Trophoblast cell (in vitro differentiated cells and primary cell): ENCODE results near the gene GYS1.
"Not testable (repeated sequence)": the region's sequence is repeated elsewhere in the genome, so short reads cannot be mapped to it uniquely, and the experiment has no call there.

Source experiments
- DNase-seq, 2 donors: peaks; one replicate each; pipeline ENCODE4 v3.0.0-alpha.2; 2016
- H2AFZ ChIP-seq: 2 replicates; pipeline ENCODE4 v1.6.1; 2013; ENCODE audit warnings: low read length, moderate library complexity, mild to moderate bottlenecking; ENCODE audit not compliant: insufficient read depth, poor library complexity
- H2AK5ac ChIP-seq: 2 replicates; pipeline ENCODE4 v1.6.1; 2013; ENCODE audit warnings: mild to moderate bottlenecking, low read length
- H2BK120ac ChIP-seq: 2 replicates; pipeline ENCODE4 v1.6.1; 2013; ENCODE audit warnings: low read length, mild to moderate bottlenecking, moderate library complexity; ENCODE audit not compliant: insufficient read depth, poor library complexity
- H2BK12ac ChIP-seq: 2 replicates; pipeline ENCODE4 v1.6.1; 2013; ENCODE audit warnings: mild to moderate bottlenecking, low read length, moderate library complexity
- H2BK5ac ChIP-seq: 2 replicates; pipeline ENCODE4 v1.6.1; 2013; ENCODE audit warnings: low read length, low read depth, moderate library complexity, mild to moderate bottlenecking; ENCODE audit not compliant: poor library complexity
- H3K14ac ChIP-seq: 2 replicates; pipeline ENCODE4 v1.6.1; 2013; ENCODE audit warnings: mild to moderate bottlenecking, low read length
- H3K18ac ChIP-seq: 2 replicates; pipeline ENCODE4 v1.6.1; 2013; ENCODE audit warnings: mild to moderate bottlenecking, low read length
- H3K23ac ChIP-seq: 2 replicates; pipeline ENCODE4 v1.6.1; 2013; ENCODE audit warnings: low read length
- H3K27ac ChIP-seq: 2 replicates; pipeline ENCODE4 v1.5.1; 2013; ENCODE audit warnings: low read depth, mild to moderate bottlenecking, inconsistent platforms, low read length, moderate library complexity
- H3K27me3 ChIP-seq: 2 replicates; pipeline ENCODE4 v1.6.1; 2013; ENCODE audit warnings: inconsistent platforms, mild to moderate bottlenecking, low read length, moderate library complexity; ENCODE audit not compliant: insufficient read depth
- H3K36me3 ChIP-seq, 2 experiments: 1 replicate in 1 of 2; 2 replicates in 1 of 2; pipeline ENCODE4 v1.6.1; 2013; ENCODE audit warnings: low read length in 2 of 2, mild to moderate bottlenecking in 2 of 2, moderate library complexity in 1 of 2; ENCODE audit not compliant: insufficient read depth in 2 of 2, control insufficient read depth in 1 of 2
- H3K4ac ChIP-seq: 2 replicates; pipeline ENCODE4 v1.6.1; 2013; ENCODE audit warnings: low read depth, mild to moderate bottlenecking, low read length, moderate library complexity
- H3K4me1 ChIP-seq, 2 experiments: 1 replicate in 1 of 2; 2 replicates in 1 of 2; pipeline ENCODE4 v1.6.1; 2013; ENCODE audit warnings: low read length in 2 of 2, mild to moderate bottlenecking in 2 of 2, moderate library complexity in 1 of 2; ENCODE audit not compliant: insufficient read depth in 2 of 2, control insufficient read depth in 1 of 2
- H3K4me2 ChIP-seq: 2 replicates; pipeline ENCODE4 v1.6.1; 2013; ENCODE audit warnings: inconsistent platforms, mild to moderate bottlenecking, low read length, moderate library complexity
- H3K4me3 ChIP-seq: 2 replicates; pipeline ENCODE4 v1.5.1; 2013; ENCODE audit warnings: mild to moderate bottlenecking, low read depth, low read length, inconsistent platforms
- H3K79me1 ChIP-seq: one replicate; pipeline ENCODE4 v1.6.1; 2013; ENCODE audit warnings: low read length
- H3K79me2 ChIP-seq: 2 replicates; pipeline ENCODE4 v1.6.1; 2013; ENCODE audit warnings: low read length, mild to moderate bottlenecking; ENCODE audit not compliant: control insufficient read depth, insufficient read depth, poor library complexity
- H3K9ac ChIP-seq: 2 replicates; pipeline ENCODE4 v1.6.1; 2013; ENCODE audit warnings: mild to moderate bottlenecking, low read length
- H3K9me3 ChIP-seq: 2 replicates; pipeline ENCODE4 v1.6.1; 2013; ENCODE audit warnings: low read depth, mild to moderate bottlenecking, control low read depth, inconsistent platforms, low read length; ENCODE audit not compliant: insufficient read depth
- H4K12ac ChIP-seq: 2 replicates; pipeline ENCODE4 v1.6.1; 2013; ENCODE audit warnings: low read depth, mild to moderate bottlenecking, low read length, moderate library complexity
- H4K8ac ChIP-seq: 2 replicates; pipeline ENCODE4 v1.6.1; 2013; ENCODE audit warnings: low read depth, mild to moderate bottlenecking, low read length, moderate library complexity
- H4K91ac ChIP-seq: one replicate; pipeline ENCODE4 v1.6.1; 2013; ENCODE audit warnings: low read depth, mild to moderate bottlenecking, low read length, moderate library complexity
- WGBS: extraction: QIAGEN DNeasy Blood & Tissue Kit; methylation state at CpG from one replicate; pipeline ENCODE4 v1.1.7; 2013; ENCODE audit warnings: missing lambda C conversion rate; ENCODE audit not compliant: insufficient read length, insufficient coverage; ENCODE audit errors: extremely low coverage; 5-methylcytosine and 5-hydroxymethylcytosine counted together

The GYS1 gene

DNA sequence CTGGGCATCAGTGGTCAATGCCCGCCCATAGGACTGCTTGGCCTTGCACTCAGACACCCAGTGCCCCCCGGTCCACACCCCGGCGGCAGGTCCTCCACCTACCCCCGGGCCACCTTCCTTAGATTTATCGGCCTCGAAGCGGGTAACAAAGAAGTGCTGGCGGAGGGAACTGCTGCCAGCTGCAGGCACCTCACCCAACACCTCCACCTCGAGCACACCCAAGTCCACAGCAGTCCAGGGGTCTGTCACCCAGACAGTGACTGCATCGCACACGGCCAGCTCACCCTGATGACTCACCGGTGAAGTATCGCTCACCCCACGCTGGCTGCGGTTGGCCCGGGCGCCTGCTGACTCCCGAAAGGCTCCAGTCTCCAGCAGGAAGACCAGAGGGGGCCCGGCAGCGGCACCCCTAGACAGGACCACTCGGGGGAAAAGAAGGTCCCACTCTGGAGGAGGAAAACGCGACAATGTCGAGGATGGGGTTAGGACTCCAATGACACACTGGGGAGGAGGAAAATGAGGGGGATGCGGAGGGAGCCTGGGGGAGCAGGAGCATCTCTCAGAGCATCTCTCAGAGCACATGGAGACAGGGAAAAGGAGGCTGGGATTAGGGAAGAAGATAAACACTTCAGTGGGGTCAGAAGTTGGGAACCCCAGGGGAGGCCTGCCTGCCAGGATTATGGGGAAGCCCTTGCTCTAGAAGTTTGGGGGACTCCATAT lies 45.6 kb upstream of the GYS1 start:
- H3K27ac ChIP-seq, H3K79me1 ChIP-seq, H3K27me3 ChIP-seq, H3K14ac ChIP-seq, H2AFZ ChIP-seq, H3K4me1 ChIP-seq, H3K9ac ChIP-seq, H2BK12ac ChIP-seq, H3K4me2 ChIP-seq, H4K8ac ChIP-seq, H3K23ac ChIP-seq, H3K18ac ChIP-seq, H3K4ac ChIP-seq, H2BK5ac ChIP-seq, H3K36me3 ChIP-seq, H3K79me2 ChIP-seq, H4K12ac ChIP-seq, H3K9me3 ChIP-seq, DNase-seq, H3K4me3 ChIP-seq, H2AK5ac ChIP-seq: not testable (repeated sequence)
- Histone ChIP-seq H4K91ac (peak overlapping the region; percentile 1), H2BK120ac (peak overlapping the region; percentile 22)
- WGBS = no CpG with 5 or more reads among the region's 26 CpGs

DNA sequence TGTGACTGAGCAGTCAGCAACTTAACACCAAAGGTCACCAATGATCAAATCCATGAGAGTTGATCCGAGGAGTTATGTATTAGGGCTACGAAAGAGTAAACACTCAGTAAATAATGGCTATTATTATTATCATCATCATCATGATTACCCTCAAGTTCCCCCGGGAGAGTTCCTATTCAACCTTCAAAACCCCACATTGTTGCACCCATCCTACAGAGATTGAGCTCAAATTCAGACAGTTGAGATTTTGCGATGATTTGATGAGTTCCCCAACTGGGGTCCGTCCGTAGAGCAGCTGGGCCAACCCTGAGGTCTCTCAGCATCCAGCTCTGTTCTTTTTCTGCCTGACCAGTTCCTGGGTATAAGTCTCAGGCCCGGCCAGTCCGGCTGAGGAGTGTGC lies 45.0 kb upstream of the GYS1 start:
- not testable (repeated sequence) for H2AFZ ChIP-seq, H3K4me3 ChIP-seq, H4K8ac ChIP-seq, H3K79me2 ChIP-seq, H3K79me1 ChIP-seq, H4K91ac ChIP-seq, H3K4ac ChIP-seq, H2BK5ac ChIP-seq, H2AK5ac ChIP-seq, H2BK120ac ChIP-seq, H3K23ac ChIP-seq, H3K4me1 ChIP-seq, H3K27ac ChIP-seq, H3K18ac ChIP-seq, H3K14ac ChIP-seq, DNase-seq, H2BK12ac ChIP-seq, H3K27me3 ChIP-seq, H3K9ac ChIP-seq, H3K9me3 ChIP-seq, H3K4me2 ChIP-seq, H3K36me3 ChIP-seq, H4K12ac ChIP-seq
- WGBS = no CpG with 5 or more reads among the region's 8 CpGs

- H3K14ac ChIP-seq, H3K79me1 ChIP-seq, H3K18ac ChIP-seq, H2AK5ac ChIP-seq, H4K12ac ChIP-seq, H2AFZ ChIP-seq, H3K4ac ChIP-seq, H2BK120ac ChIP-seq, H3K27ac ChIP-seq, H3K23ac ChIP-seq, H3K36me3 ChIP-seq, H2BK5ac ChIP-seq, H3K4me1 ChIP-seq, H3K27me3 ChIP-seq, H4K91ac ChIP-seq, H2BK12ac ChIP-seq, H3K9ac ChIP-seq, H3K4me2 ChIP-seq, H3K79me2 ChIP-seq, H3K4me3 ChIP-seq, H4K8ac ChIP-seq, H3K9me3 ChIP-seq: not testable (repeated sequence)
- peak in 1 of 2 donors; percentile 36 for DNase-seq
- no CpG with 5 or more reads among the region's 18 CpGs for WGBS
Measured at GRCh38 chr19:49036815-49037214, 43.7 kb upstream of the GYS1 start, which contains the start of gene CGB1. Gene CGB1 (minus strand): TSS chr19:49036895. CDS start chr19:49036711, 184 bp downstream.

DNA sequence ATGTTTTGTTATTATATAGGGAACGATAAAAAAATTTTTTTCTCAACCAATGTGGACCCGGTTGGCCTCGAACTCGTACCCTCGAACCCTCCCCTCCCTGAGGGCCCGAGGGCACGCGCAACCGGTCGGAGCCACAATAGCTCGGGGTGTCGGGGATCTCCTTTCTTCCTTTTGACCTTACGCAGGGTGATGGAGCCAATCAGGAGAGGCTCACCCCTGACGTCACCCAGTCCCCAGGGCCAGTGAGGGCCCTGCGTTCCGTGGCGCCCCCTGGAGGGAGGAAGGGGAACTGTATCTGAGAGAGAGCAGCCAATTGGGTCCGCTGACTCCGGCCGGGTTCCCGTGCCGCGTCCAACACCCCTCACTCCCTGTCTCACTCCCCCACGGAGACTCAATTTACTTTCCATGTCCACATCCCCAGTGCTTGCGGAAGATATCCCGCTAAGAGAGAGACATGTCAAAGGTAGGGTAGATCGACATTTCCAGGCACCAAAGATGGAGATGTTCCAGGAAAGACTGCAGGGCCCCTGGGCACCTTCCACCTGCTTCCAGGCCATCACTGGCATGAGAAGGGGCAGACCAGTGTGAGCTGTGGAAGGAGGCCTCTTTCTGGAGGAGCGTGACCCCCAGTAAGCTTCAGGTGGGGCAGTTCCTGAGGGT lies 38.7 kb upstream of the GYS1 start, which contains the start of gene CGB2:
Gene CGB2 (plus strand): TSS at position 249 of the 660 bp plus-strand sequence. CDS start 206 bp downstream, at position 455.
- H3K27me3 ChIP-seq, H2AFZ ChIP-seq, H3K4me2 ChIP-seq, H4K8ac ChIP-seq, H3K36me3 ChIP-seq, H3K9me3 ChIP-seq, H2BK5ac ChIP-seq, H3K27ac ChIP-seq, H2BK12ac ChIP-seq, H3K4me1 ChIP-seq, H4K91ac ChIP-seq, H3K23ac ChIP-seq, H3K4ac ChIP-seq, H3K18ac ChIP-seq, H3K79me1 ChIP-seq, H3K4me3 ChIP-seq, H2AK5ac ChIP-seq, H3K14ac ChIP-seq, H3K9ac ChIP-seq, H2BK120ac ChIP-seq, H3K79me2 ChIP-seq, H4K12ac ChIP-seq, DNase-seq: not testable (repeated sequence)
- WGBS = no CpG with 5 or more reads among the region's 28 CpGs
